HT-29 (cell line): ENCODE results near the gene CFAP58. TPM values are rescaled to one million over a fixed set of nuclear protein-coding genes. Genes with fewer than 3 reads are reported as not detected.
A peak's percentile ranks its signal among the peaks of the same experiment; 100 is the strongest.

Source experiments
- DNase-seq: peaks from one replicate; pipeline ENCODE4 v3.0.0-alpha.2; 2015; ENCODE audit warnings: low spot score
- total RNA-seq: library from RNA; depleted of rRNA; stranded (reverse); fragments of >200 nt; shearing (Covaris generic); gene quantifications from 2 replicates; pipeline ENCODE4 v1.2.3, GENCODE V29; 2014

Gene CFAP58
- total RNA-seq, 1 experiment from 2014 or later = 0.03 TPM

- no peak for DNase-seq
Observed at GRCh38 chr10:104334965-104335650, 18.5 kb upstream of the CFAP58 start.

- no peak for DNase-seq
Observed at GRCh38 chr10:104336821-104337467, 16.7 kb upstream of the CFAP58 start.

GRCh38 chr10:104337521-104337984, 16.1 kb upstream of the CFAP58 start:
- peak; percentile 61 for DNase-seq

GRCh38 chr10:104337985-104338735, 15.5 kb upstream of the CFAP58 start, which contains the start of gene ITPRIP:
ITPRIP (minus strand) TSS chr10:104338465; CDS start chr10:104316051, 22,414 bp downstream.
- peak; percentile 74 for DNase-seq

- peak; percentile 10 for DNase-seq
Observed at GRCh38 chr10:104339469-104340110, 14.0 kb upstream of the CFAP58 start.

GRCh38 chr10:104340111-104340526, 13.5 kb upstream of the CFAP58 start:
- peak; percentile 37 for DNase-seq

GRCh38 chr10:104340641-104341040, 13.0 kb upstream of the CFAP58 start:
- no peak for DNase-seq

- DNase-seq = no peak
Observed at GRCh38 chr10:104342941-104343411, 10.7 kb upstream of the CFAP58 start.

- no peak for DNase-seq
Observed at GRCh38 chr10:104344219-104344618, 9.4 kb upstream of the CFAP58 start.

- DNase-seq = no peak
Observed at GRCh38 chr10:104345515-104345914, 8.1 kb upstream of the CFAP58 start.

- DNase-seq = no peak
Observed at GRCh38 chr10:104345941-104346340, 7.7 kb upstream of the CFAP58 start.

- DNase-seq = no peak
Observed at GRCh38 chr10:104347295-104348045, 6.2 kb upstream of the CFAP58 start.

- no peak for DNase-seq
Observed at GRCh38 chr10:104348601-104349000, 5.0 kb upstream of the CFAP58 start.

GRCh38 chr10:104349623-104350126, 4.0 kb upstream of the CFAP58 start:
- DNase-seq = peak; percentile 30

GRCh38 chr10:104350127-104350635, 3.5 kb upstream of the CFAP58 start:
- peak; percentile 72 for DNase-seq

GRCh38 chr10:104351061-104351702, 2.5 kb upstream of the CFAP58 start:
- no peak for DNase-seq

- DNase-seq = no peak
Observed at GRCh38 chr10:104351919-104352318, 1.7 kb upstream of the CFAP58 start.

GRCh38 chr10:104359811-104360210, 6.2 kb downstream of the CFAP58 start:
- no peak for DNase-seq

GRCh38 chr10:104367904-104368303, 14.3 kb downstream of the CFAP58 start:
- DNase-seq = no peak

- DNase-seq = no peak
Observed at GRCh38 chr10:104368381-104368780, 14.7 kb downstream of the CFAP58 start.
